ENCODE results near the gene GPHN. TPM values are rescaled to one million over a fixed set of nuclear protein-coding genes. Genes with fewer than 3 reads are reported as not detected.

The GPHN gene
- total and polyA plus RNA-seq, 2 of the 4 experiments (the other 2 are of a cell fraction), result 8.0 to 8.1 TPM

- Histone ChIP-seq H2AK9ac (replicated peaks; ENCODE audit: low read depth, low read length, poor library complexity) (no peak overlapping the region), H2BK20ac (ENCODE audit: low read depth, low read length) (no peak overlapping the region), H3K9me1 (ENCODE audit: insufficient read depth, low read length) (0 out of 2 replicates have a peak, but pooled peaks cover 2% of the 10 kb centered on the region), H3K9ac (ENCODE audit: low read depth, low read length) (no peak overlapping the region), H3K79me1 (ENCODE audit: low read depth in 1 of 2, low read length in 2 of 2) (no peaks in the 10 kb centered on the region), H3K18ac (ENCODE audit: low read depth, low read length) (no peak overlapping the region), H4K5ac (ENCODE audit: low read depth, low read length) (no peak overlapping the region), H3K36me3 (ENCODE audit: control insufficient read depth, insufficient read depth, low read length) (no peaks in the 10 kb centered on the region), H2AFZ (replicated peaks; ENCODE audit: low read length, poor library complexity) (no peak overlapping the region), H2AK5ac (ENCODE audit: low read depth, low read length) (no peak overlapping the region), H2BK120ac (ENCODE audit: low read depth, low read length) (no peak overlapping the region), H4K8ac (ENCODE audit: low read depth in 2 of 2, low read length in 2 of 2) (no peak overlapping the region), H3K27ac (ENCODE audit: insufficient read depth, low read length) (no peak overlapping the region), H3K23ac (ENCODE audit: low read depth, low read length) (no peak overlapping the region), H2BK5ac (ENCODE audit: low read depth, low read length, poor library complexity, severe bottlenecking) (no peak overlapping the region), H3K4me3 (ENCODE audit: insufficient read depth, low read depth, low read length) (no peak overlapping the region), H4K91ac (ENCODE audit: insufficient read depth, low read depth, low read length) (no peak overlapping the region), H2BK15ac (ENCODE audit: low read depth, low read length) (no peak overlapping the region), H3K56ac (ENCODE audit: extremely low read depth, insufficient read depth, low read length) (no peak overlapping the region), H3K4ac (ENCODE audit: low read depth, low read length) (no peak overlapping the region), H3K27me3 (ENCODE audit: control insufficient read depth, insufficient read depth, low read length) (no peaks in the 10 kb centered on the region), H4K20me1 (ENCODE audit: insufficient read depth, low read length) (no peaks in the 10 kb centered on the region), H3K4me1 (ENCODE audit: control insufficient read depth, insufficient read depth, low read length) (peaks cover 4% of the 10 kb centered on the region), H3K4me2 (ENCODE audit: low read depth, low read length) (no peak overlapping the region), H3K14ac (replicated peaks; ENCODE audit: low read depth, low read length) (no peak overlapping the region), H3K9me3 (ENCODE audit: control insufficient read depth, insufficient read depth, low read length) (no peaks in the 10 kb centered on the region)
- CTCF ChIA-PET, result interaction anchor here (1.4 kb wide), 1 partner anchor 15 kb away, joined by 3 read pairs; no protein-coding TSS in a partner anchor
- TF ChIP-seq RCOR1 (IDR thresholded peaks at IDR 0.05; ENCODE audit: insufficient replicate concordance, low read length), result no peak
- TF ChIP-seq RFX5 (IDR thresholded peaks at IDR 0.05; ENCODE audit: low read depth, low read length), result no peak
- TF ChIP-seq ELK1 (IDR thresholded peaks at IDR 0.05; ENCODE audit: borderline replicate concordance, low read depth, low read length), result no peak
- no peak for TF ChIP-seq MXI1 (IDR thresholded peaks at IDR 0.05; ENCODE audit: borderline replicate concordance, low read depth, low read length)
- no peak for TF ChIP-seq CHD1 (IDR thresholded peaks at IDR 0.05; ENCODE audit: low read depth, low read length)
- TF ChIP-seq POLR2A (IDR thresholded peaks at IDR 0.05; ENCODE audit: low read depth, low read length), result no peak
- TF ChIP-seq BHLHE40 (IDR thresholded peaks at IDR 0.05; ENCODE audit: low read depth, low read length), result no peak
- TF ChIP-seq NFE2L2 (IDR thresholded peaks at IDR 0.05; ENCODE audit: low read depth, low read length), result no peak
- TF ChIP-seq SMC3 (IDR thresholded peaks at IDR 0.05; ENCODE audit: low read depth, low read length), result no peak
- no peak for TF ChIP-seq MAFK (IDR thresholded peaks at IDR 0.05; ENCODE audit: low read depth, low read length)
- no peak for TF ChIP-seq USF2 (IDR thresholded peaks at IDR 0.05; ENCODE audit: low read depth, low read length)
- no peak for TF ChIP-seq MAZ (IDR thresholded peaks at IDR 0.05; ENCODE audit: borderline replicate concordance, low read depth, low read length)
- no peak for TF ChIP-seq CEBPB (IDR thresholded peaks at IDR 0.05; ENCODE audit: low read depth, low read length)
- in situ Hi-C loops (cut with MboI; ENCODE audit: low sequenced_read_pairs), result no loop called here
- DNase-seq, result no peak
- dilution Hi-C loops (cut with HindIII; ENCODE audit: low sequenced_read_pairs, unreplicated experiment), result no loop called here
- no peak for ATAC-seq (ENCODE audit: low read depth)
- BruUV-seq (replicated peaks), result no TSS peak
- POLR2A ChIA-PET (ENCODE audit: unreplicated experiment), result no interaction called here
- 100% methylated on average over 1 of the region's 1 CpG; no CpG with 5 or more reads in 1 of the 2 experiments for WGBS, 2 experiments (ENCODE audit: extremely low coverage in 2 of 2, insufficient read length in 1 of 2)
- intact Hi-C loops (cut with micrococcal nuclease), result no loop called here
These were observed 664.6 kb downstream of the GPHN start for GRCh38 chr14:67172520-67172919.
